Measurements from ENCODE around the gene KCTD15. TPM values are rescaled to one million over a fixed set of nuclear protein-coding genes. Genes with fewer than 3 reads are reported as not detected.

Gene KCTD15
- total RNA-seq, 4 donors from 2014 or later: 91.3 to 117 (median 95.0) TPM

GRCh38 chr19:33803383-33803782, 6.7 kb downstream of the KCTD15 start:
- WGBS: 81% methylated on average over 9 of the region's 9 CpGs
- Histone ChIP-seq H3K27me3 (no peaks in the 10 kb centered on the region), H3K4me3 (no peak overlapping the region), H3K4me1 (peaks cover 18 to 79% (median 72%) of the 10 kb centered on the region in 4 donors), H3K9me3 (no peaks in the 10 kb centered on the region), H3K27ac (replicated peaks in 1 of 4) (peak overlapping the region; percentile 75 to 96 (median 89)), H3K36me3 (peaks cover 0 to 72% (median 56%) of the 10 kb centered on the region in 4 donors)
- no peak for DNase-seq (ENCODE audit: extremely low spot score)
- intact Hi-C loops (cut with DNase I): no loop called here
- TF ChIP-seq CTCF (IDR thresholded peaks at IDR 0.05): no peak
- no peak for TF ChIP-seq POLR2A (IDR thresholded peaks at IDR 0.05; ENCODE audit: low read depth)
- TF ChIP-seq POLR2AphosphoS5 (IDR thresholded peaks at IDR 0.05): no peak
- TF ChIP-seq EP300 (IDR thresholded peaks at IDR 0.05): no peak

GRCh38 chr19:33804021-33804799, 7.5 kb downstream of the KCTD15 start:
- Histone ChIP-seq H3K27ac (replicated peaks in 1 of 4) (peak overlapping the region; percentile 75 to 96 (median 89)), H3K36me3 (peaks cover 0 to 80% (median 64%) of the 10 kb centered on the region in 4 donors), H3K4me1 (peaks cover 16 to 71% (median 68%) of the 10 kb centered on the region in 4 donors), H3K27me3 (no peaks in the 10 kb centered on the region), H3K9me3 (no peaks in the 10 kb centered on the region), H3K4me3 (no peak overlapping the region)
- TF ChIP-seq POLR2AphosphoS5 (IDR thresholded peaks at IDR 0.05) (peak; percentile 53 to 76), CTCF (IDR thresholded peaks at IDR 0.05) (no peak), EP300 (IDR thresholded peaks at IDR 0.05) (no peak)
- WGBS: 57% methylated on average over 5 of the region's 10 CpGs
- intact Hi-C loops (cut with DNase I): no loop called here
- DNase-seq (ENCODE audit: extremely low spot score): no peak

- H3K4me3 ChIP-seq: no peak overlapping the region
- no peaks in the 10 kb centered on the region for H3K9me3 ChIP-seq
- intact Hi-C loops (cut with DNase I): no loop called here
- no peak for DNase-seq (ENCODE audit: extremely low spot score)
- H3K27me3 ChIP-seq: no peaks in the 10 kb centered on the region
- TF ChIP-seq EP300 (IDR thresholded peaks at IDR 0.05) (no peak), CTCF (IDR thresholded peaks at IDR 0.05) (no peak), POLR2AphosphoS5 (IDR thresholded peaks at IDR 0.05) (no peak), POLR2A (IDR thresholded peaks at IDR 0.05; ENCODE audit: low read depth) (no peak)
- H3K27ac ChIP-seq (replicated peaks in 1 of 4): peak overlapping the region in 1 of 4 donors; percentile 96
- WGBS: no CpG with 5 or more reads among the region's 3 CpGs
- H3K36me3 ChIP-seq: peaks cover 0 to 91% (median 67%) of the 10 kb centered on the region in 4 donors
- peaks cover 19 to 67% (median 57%) of the 10 kb centered on the region in 4 donors for H3K4me1 ChIP-seq
These were observed 8.6 kb downstream of the KCTD15 start for GRCh38 chr19:33805313-33805712.

- Histone ChIP-seq H3K4me1 (peaks cover 21 to 62% (median 53%) of the 10 kb centered on the region in 4 donors), H3K4me3 (no peak overlapping the region), H3K9me3 (no peaks in the 10 kb centered on the region), H3K27me3 (no peaks in the 10 kb centered on the region), H3K27ac (replicated peaks in 1 of 4) (no peak overlapping the region), H3K36me3 (peaks cover 3 to 95% (median 71%) of the 10 kb centered on the region in 4 donors)
- WGBS: 84% methylated on average over 6 of the region's 9 CpGs
- intact Hi-C loops (cut with DNase I): no loop called here
- TF ChIP-seq POLR2AphosphoS5 (IDR thresholded peaks at IDR 0.05) (no peak), POLR2A (IDR thresholded peaks at IDR 0.05; ENCODE audit: low read depth) (no peak)
- DNase-seq (ENCODE audit: extremely low spot score): no peak
These were observed 9.3 kb downstream of the KCTD15 start for GRCh38 chr19:33805840-33806433.

- no peaks in the 10 kb centered on the region for H3K9me3 ChIP-seq
- H3K36me3 ChIP-seq: peaks cover 8 to 95% (median 71%) of the 10 kb centered on the region in 4 donors
- no peak for DNase-seq (ENCODE audit: extremely low spot score)
- TF ChIP-seq CTCF (IDR thresholded peaks at IDR 0.05) (no peak), POLR2AphosphoS5 (IDR thresholded peaks at IDR 0.05) (no peak), EP300 (IDR thresholded peaks at IDR 0.05) (no peak), POLR2A (IDR thresholded peaks at IDR 0.05; ENCODE audit: low read depth) (no peak)
- 83% methylated on average over 5 of the region's 8 CpGs for WGBS
- peaks cover 21 to 57% (median 48%) of the 10 kb centered on the region in 4 donors for H3K4me1 ChIP-seq
- no peak overlapping the region for H3K27ac ChIP-seq (replicated peaks in 1 of 4)
- intact Hi-C loops (cut with DNase I): no loop called here
- H3K4me3 ChIP-seq: no peak overlapping the region
- H3K27me3 ChIP-seq: no peaks in the 10 kb centered on the region
These were observed 9.8 kb downstream of the KCTD15 start for GRCh38 chr19:33806434-33806881.

All from esophagus muscularis mucosa (tissue), 4 donors.